RWPE1 (cell line): ENCODE results near the gene ICOS.
"Not testable (repeated sequence)": the region's sequence is repeated elsewhere in the genome, so short reads cannot be mapped to it uniquely, and the experiment has no call there.

Experiments
- CTCF ChIA-PET: fragments of 350-600 bp; sonication (Branson Sonifier 250); formaldehyde crosslinking; extraction: SDS; loops from one replicate; lab custom pipeline; 2021; lab: Yijun Ruan, JAX
- POLR2A ChIA-PET: fragments of 400-600 bp; formaldehyde crosslinking; extraction: SDS; loops from one replicate; lab custom pipeline; 2020; ENCODE audit warnings: antibody characterized with exemption; ENCODE audit not compliant: low non-redundant PET; lab: Yijun Ruan, JAX
- DNase-seq: peaks from one replicate; pipeline ENCODE4 v3.0.0; 2012; ENCODE audit warnings: low spot score
- H3K27ac ChIP-seq: fragments of 450-650 bp; 2 replicates; pipeline ENCODE4 v1.5.1; 2017
- TF ChIP-seq, protein P1 (sequence below): fragments of 450-650 bp; conservative IDR thresholded peaks from 2 replicates; pipeline ENCODE4 v1.5.1; 2017; ENCODE audit warnings: low read depth, mild to moderate bottlenecking

The ICOS gene

DNA sequence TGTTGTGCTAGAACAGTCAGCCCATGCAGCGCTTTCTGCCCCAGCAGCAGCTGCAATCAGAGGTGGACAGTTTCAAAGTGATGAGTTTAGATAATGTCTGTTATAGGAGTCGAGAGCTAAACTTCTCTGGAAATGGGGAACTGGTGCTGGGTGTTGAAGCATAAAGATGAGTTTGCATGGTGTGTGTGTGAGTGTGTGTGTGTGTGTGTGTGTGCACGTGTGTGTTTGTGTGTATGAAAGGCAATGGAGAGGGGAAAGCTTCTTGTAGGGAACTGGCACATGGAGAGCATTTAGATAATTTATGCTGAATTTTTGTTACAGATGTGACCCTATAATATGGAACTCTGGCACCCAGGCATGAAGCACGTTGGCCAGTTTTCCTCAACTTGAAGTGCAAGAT, 22.7 kb downstream of the ICOS start:
- no peak overlapping the region for H3K27ac ChIP-seq
- no peak for DNase-seq
- ChIA-PET POLR2A (no interaction called here), CTCF (interaction anchor here (0.7 kb wide), 1 partner anchor 1498 kb away, joined by 3 read pairs; no protein-coding TSS in a partner anchor)
- TF ChIP-seq, protein P1, sequence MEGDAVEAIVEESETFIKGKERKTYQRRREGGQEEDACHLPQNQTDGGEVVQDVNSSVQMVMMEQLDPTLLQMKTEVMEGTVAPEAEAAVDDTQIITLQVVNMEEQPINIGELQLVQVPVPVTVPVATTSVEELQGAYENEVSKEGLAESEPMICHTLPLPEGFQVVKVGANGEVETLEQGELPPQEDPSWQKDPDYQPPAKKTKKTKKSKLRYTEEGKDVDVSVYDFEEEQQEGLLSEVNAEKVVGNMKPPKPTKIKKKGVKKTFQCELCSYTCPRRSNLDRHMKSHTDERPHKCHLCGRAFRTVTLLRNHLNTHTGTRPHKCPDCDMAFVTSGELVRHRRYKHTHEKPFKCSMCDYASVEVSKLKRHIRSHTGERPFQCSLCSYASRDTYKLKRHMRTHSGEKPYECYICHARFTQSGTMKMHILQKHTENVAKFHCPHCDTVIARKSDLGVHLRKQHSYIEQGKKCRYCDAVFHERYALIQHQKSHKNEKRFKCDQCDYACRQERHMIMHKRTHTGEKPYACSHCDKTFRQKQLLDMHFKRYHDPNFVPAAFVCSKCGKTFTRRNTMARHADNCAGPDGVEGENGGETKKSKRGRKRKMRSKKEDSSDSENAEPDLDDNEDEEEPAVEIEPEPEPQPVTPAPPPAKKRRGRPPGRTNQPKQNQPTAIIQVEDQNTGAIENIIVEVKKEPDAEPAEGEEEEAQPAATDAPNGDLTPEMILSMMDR: no peak

DNA sequence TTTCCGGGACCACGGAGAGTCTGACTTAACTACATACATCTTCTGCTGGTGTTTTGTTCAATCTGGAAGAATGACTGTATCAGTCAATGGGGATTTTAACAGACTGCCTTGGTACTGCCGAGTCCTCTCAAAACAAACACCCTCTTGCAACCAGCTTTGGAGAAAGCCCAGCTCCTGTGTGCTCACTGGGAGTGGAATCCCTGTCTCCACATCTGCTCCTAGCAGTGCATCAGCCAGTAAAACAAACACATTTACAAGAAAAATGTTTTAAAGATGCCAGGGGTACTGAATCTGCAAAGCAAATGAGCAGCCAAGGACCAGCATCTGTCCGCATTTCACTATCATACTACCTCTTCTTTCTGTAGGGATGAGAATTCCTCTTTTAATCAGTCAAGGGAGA, 23.1 kb downstream of the ICOS start:
- CTCF ChIA-PET: no interaction called here

DNA sequence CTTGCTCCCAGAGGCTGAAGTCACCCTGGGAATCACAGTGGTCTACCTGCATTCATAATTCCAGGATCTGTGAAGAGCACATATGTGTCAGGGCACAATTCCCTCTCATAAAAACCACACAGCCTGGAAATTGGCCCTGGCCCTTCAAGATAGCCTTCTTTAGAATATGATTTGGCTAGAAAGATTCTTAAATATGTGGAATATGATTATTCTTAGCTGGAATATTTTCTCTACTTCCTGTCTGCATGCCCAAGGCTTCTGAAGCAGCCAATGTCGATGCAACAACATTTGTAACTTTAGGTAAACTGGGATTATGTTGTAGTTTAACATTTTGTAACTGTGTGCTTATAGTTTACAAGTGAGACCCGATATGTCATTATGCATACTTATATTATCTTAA, 24.2 kb downstream of the ICOS start:
- ChIA-PET POLR2A (no interaction called here), CTCF (interaction anchor here (0.7 kb wide), 1 partner anchor 23 kb away, joined by 6 read pairs; no protein-coding TSS in a partner anchor)
- DNase-seq: no peak
- no peak overlapping the region for H3K27ac ChIP-seq
- TF ChIP-seq, protein P1: no peak

More for the DNA sequence above, 23.1 kb downstream of the ICOS start:
- no peak for DNase-seq
- TF ChIP-seq, protein P1: no peak
- no peak overlapping the region for H3K27ac ChIP-seq
- POLR2A ChIA-PET: no interaction called here

DNA sequence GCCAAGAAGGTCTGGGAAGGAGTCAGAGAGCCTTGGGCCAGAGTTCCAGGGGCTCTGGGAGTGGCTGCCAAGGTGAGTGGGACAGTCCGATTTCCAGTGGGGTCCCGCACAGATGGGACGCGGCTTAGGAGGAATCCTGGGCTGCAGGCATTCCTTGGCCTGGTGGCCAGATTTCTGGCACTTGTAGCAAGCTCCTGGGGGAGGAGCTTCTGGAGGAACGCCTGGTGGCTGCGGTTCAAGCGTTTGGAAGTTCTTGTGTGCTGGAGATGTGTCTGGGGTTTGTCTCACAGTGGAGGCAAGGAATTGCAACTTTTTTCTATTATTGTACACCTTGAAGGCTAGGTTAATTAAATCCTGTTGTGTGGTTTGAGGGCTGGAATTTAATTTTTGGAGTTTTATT, 28.6 kb downstream of the ICOS start:
- H3K27ac ChIP-seq, DNase-seq, POLR2A ChIA-PET: not testable (repeated sequence)
- CTCF ChIA-PET: interaction anchor here (0.6 kb wide), 1 partner anchor 54 kb away, joined by 3 read pairs; no protein-coding TSS in a partner anchor

DNA sequence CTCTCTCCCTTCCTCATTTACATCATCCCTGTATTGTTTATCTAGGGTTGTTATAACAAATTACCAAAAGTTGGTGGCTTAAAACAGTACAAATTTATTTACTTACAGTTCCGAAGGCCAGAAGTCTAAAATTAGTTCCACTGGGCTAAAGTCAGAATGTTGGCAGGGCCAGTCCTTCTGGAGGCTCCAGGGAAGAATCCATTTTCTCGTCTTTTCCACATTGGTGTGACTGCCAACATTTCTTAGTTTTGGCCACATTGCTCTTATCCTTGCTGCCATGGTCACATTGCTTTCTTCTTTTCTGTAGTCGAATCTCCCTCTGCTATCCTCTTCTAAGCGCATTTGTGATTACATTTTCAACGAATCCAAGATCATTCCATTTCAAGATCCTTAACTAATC, 34.7 kb downstream of the ICOS start:
- no peak overlapping the region for H3K27ac ChIP-seq
- TF ChIP-seq, protein P1: no peak
- no peak for DNase-seq
- CTCF ChIA-PET: interaction anchor here (0.7 kb wide), 1 partner anchor 156 kb away, joined by 3 read pairs; no protein-coding TSS in a partner anchor
- POLR2A ChIA-PET: no interaction called here

DNA sequence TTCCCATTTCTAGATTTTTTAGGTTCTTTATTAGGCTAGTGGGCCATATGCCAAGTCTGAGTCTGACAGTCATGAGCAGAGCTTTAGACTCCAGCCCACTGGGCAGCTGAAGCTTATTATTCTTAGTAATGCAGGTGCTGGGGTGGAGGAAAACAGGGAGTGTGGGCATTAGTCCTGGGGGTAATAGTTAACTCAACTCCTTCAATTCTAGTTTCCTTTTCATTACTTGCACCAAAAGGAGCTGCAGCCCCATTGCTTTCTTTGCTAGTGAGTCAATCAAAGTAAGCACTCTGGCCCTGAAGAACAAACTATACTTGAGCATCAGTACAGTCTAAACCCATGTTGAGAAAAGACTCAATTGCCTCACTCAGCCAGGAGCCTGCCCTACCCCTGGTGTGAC, 35.5 kb downstream of the ICOS start:
- H3K27ac ChIP-seq: no peak overlapping the region
- ChIA-PET CTCF (interaction anchor here (0.6 kb wide), 1 partner anchor 423 kb away, joined by 7 read pairs; no protein-coding TSS in a partner anchor), POLR2A (no interaction called here)
- TF ChIP-seq, protein P1: no peak
- DNase-seq: no peak

DNA sequence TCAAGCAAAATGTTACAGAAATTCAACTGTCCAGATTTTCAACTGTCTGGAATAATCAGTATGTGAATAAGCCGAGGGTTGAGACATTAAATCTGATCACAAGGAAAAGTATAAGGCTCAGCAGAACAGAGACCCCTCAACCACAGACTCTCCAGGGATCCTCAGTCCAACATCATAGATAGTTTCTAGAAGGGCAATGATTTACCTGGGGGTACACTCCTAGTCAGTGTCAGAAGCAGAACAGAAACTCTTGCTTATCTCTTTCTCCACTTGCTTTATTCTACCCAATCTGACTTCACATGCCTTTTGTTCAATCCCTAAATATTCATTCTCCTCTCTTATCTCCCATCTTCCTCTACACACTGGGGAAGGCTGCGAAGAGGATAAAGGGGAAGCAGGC, 36.4 kb downstream of the ICOS start:
- no peak overlapping the region for H3K27ac ChIP-seq
- TF ChIP-seq, protein P1: no peak
- POLR2A ChIA-PET: no interaction called here
- CTCF ChIA-PET: no interaction called here
- DNase-seq: no peak
